C4-2B (cell line): ENCODE results near the gene THAP7.

Experiments used
- ZFX ChIP-seq: fragments of 450-650 bp; IDR thresholded peaks from 2 replicates; pipeline ENCODE4 v1.6.1; 2017
- TF ChIP-seq, protein P1 (sequence below): fragments of 450-650 bp; conservative IDR thresholded peaks from 2 replicates; pipeline ENCODE4 v1.5.1; 2017; ENCODE audit warnings: mild to moderate bottlenecking

DNA sequence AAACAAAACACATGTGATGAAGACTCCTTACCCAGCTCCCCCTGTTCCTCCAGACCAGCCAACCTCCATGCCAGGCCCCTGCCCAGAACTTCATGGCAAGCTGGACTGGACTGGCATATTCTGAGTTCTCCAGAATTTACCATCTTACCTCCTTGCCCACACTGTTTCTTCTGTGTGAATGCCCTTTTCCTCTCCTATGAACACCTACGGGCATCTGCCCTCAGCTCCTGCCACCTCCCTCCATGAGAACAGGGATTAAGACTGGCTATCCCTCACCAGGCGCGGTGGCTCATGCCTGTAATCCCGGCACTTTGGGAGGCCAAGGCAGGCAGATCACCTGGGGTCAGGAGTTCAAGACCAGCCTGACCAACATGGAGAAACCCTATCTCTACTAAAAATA lies 41.3 kb downstream of the THAP7 start:
- TF ChIP-seq, protein P1, sequence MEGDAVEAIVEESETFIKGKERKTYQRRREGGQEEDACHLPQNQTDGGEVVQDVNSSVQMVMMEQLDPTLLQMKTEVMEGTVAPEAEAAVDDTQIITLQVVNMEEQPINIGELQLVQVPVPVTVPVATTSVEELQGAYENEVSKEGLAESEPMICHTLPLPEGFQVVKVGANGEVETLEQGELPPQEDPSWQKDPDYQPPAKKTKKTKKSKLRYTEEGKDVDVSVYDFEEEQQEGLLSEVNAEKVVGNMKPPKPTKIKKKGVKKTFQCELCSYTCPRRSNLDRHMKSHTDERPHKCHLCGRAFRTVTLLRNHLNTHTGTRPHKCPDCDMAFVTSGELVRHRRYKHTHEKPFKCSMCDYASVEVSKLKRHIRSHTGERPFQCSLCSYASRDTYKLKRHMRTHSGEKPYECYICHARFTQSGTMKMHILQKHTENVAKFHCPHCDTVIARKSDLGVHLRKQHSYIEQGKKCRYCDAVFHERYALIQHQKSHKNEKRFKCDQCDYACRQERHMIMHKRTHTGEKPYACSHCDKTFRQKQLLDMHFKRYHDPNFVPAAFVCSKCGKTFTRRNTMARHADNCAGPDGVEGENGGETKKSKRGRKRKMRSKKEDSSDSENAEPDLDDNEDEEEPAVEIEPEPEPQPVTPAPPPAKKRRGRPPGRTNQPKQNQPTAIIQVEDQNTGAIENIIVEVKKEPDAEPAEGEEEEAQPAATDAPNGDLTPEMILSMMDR = no peak
- no peak for TF ChIP-seq ZFX
